ENCODE data around the gene FNDC3B. TPM values are rescaled to one million over a fixed set of nuclear protein-coding genes. Genes with fewer than 3 reads are reported as not detected.
"Not testable (repeated sequence)": the region's sequence is repeated elsewhere in the genome, so short reads cannot be mapped to it uniquely, and the experiment has no call there.

The FNDC3B gene
- total and polyA plus RNA-seq, 2 donors (not counting 1 experiment from before 2014, with no cell fraction given): 1.2 to 9.2 TPM

- no peak overlapping the region for H3K4me3 ChIP-seq (ENCODE audit: control extremely low read depth in 1 of 5, extremely low read depth in 1 of 5, insufficient read depth in 1 of 5, low read depth in 2 of 5, low read length in 4 of 5)
- intact Hi-C loops (cut with micrococcal nuclease): no loop called here
- peaks cover 11% of the 10 kb centered on the region in 2 donors for H3K4me1 ChIP-seq (ENCODE audit: control insufficient read depth in 2 of 2, insufficient read depth in 2 of 2, low read length in 2 of 2)
- peaks cover 12% of the 10 kb centered on the region for H3K27me3 Mint-ChIP-seq
- H3K27ac ChIP-seq (ENCODE audit: low read length in 2 of 2): no peak overlapping the region
- no peaks in the 10 kb centered on the region for H4K20me1 ChIP-seq (ENCODE audit: control insufficient read depth, insufficient read depth, low read length, poor library complexity, severe bottlenecking)
- no peaks in the 10 kb centered on the region for H3K79me2 ChIP-seq (ENCODE audit: control insufficient read depth, insufficient read depth, low read length)
- H3K9ac ChIP-seq (ENCODE audit: low read length): no peak overlapping the region
- TF ChIP-seq EZH2 (IDR thresholded peaks at IDR 0.05; ENCODE audit: borderline replicate concordance, insufficient read depth, low read depth, low read length, poor library complexity, severe bottlenecking): no peak
- no peak for TF ChIP-seq CTCF (IDR thresholded peaks at IDR 0.05)
- no peaks in the 10 kb centered on the region for H3K36me3 ChIP-seq (replicated peaks in 1 of 2; ENCODE audit: control extremely low read depth in 1 of 2, control insufficient read depth in 1 of 2, extremely low read depth in 1 of 2, insufficient read depth in 2 of 2, low read length in 1 of 2)
- H3K4me1 Mint-ChIP-seq: peaks cover 9% of the 10 kb centered on the region
- no peak overlapping the region for H3K27ac Mint-ChIP-seq
- no CpG with 5 or more reads among the region's 6 CpGs for whole genome bisulfite sequencing (ENCODE audit: insufficient coverage)
- peaks cover 0 to 8% (median 6%) of the 10 kb centered on the region in 4 experiments for H3K27me3 ChIP-seq (replicated peaks in 1 of 4; ENCODE audit: control extremely low read depth in 1 of 4, control insufficient read depth in 3 of 4, insufficient read depth in 4 of 4, low read length in 3 of 4)
- H3K4me2 ChIP-seq (replicated peaks; ENCODE audit: low read depth, low read length, poor library complexity, severe bottlenecking): no peak overlapping the region
- H2AFZ ChIP-seq (ENCODE audit: insufficient read depth, low read depth, low read length, poor library complexity, severe bottlenecking): no peak overlapping the region
- POLR2A ChIA-PET: no interaction called here
- CTCF ChIA-PET: interaction anchor here (0.9 to 2.1 kb wide), 4 partner anchors 60 to 291 kb away, joined by 3 to 5 read pairs (median 3); no protein-coding TSS in a partner anchor
- DNase-seq: no peak
- no peak for ATAC-seq (ENCODE audit: low read depth)
- H3K4me3 Mint-ChIP-seq: peak overlapping the region; percentile 44
- H3K9me3 Mint-ChIP-seq (ENCODE audit: insufficient read depth): no peaks in the 10 kb centered on the region
- no peaks in the 10 kb centered on the region for H3K9me3 ChIP-seq (ENCODE audit: control extremely low read depth in 1 of 3, control insufficient read depth in 2 of 3, insufficient read depth in 1 of 3, low read length in 2 of 3)
Measured at GRCh38 chr3:172042136-172042662, 2.8 kb downstream of the FNDC3B start.

- H3K79me2 ChIP-seq (ENCODE audit: control insufficient read depth, insufficient read depth, low read length); H3K4me2 ChIP-seq (replicated peaks; ENCODE audit: low read depth, low read length, poor library complexity, severe bottlenecking); H3K36me3 ChIP-seq (replicated peaks in 1 of 2; ENCODE audit: control extremely low read depth in 1 of 2, control insufficient read depth in 1 of 2, extremely low read depth in 1 of 2, insufficient read depth in 2 of 2, low read length in 1 of 2); POLR2A ChIA-PET; H3K27ac Mint-ChIP-seq; H3K4me1 Mint-ChIP-seq; DNase-seq; ATAC-seq (ENCODE audit: low read depth); H3K9me3 ChIP-seq (ENCODE audit: control extremely low read depth in 1 of 3, control insufficient read depth in 2 of 3, insufficient read depth in 1 of 3, low read length in 2 of 3); H4K20me1 ChIP-seq (ENCODE audit: control insufficient read depth, insufficient read depth, low read length, poor library complexity, severe bottlenecking); H3K4me3 ChIP-seq (ENCODE audit: control extremely low read depth in 1 of 5, extremely low read depth in 1 of 5, insufficient read depth in 1 of 5, low read depth in 2 of 5, low read length in 4 of 5); H3K27me3 Mint-ChIP-seq; H3K27me3 ChIP-seq (replicated peaks in 1 of 4; ENCODE audit: control extremely low read depth in 1 of 4, control insufficient read depth in 3 of 4, insufficient read depth in 4 of 4, low read length in 3 of 4); H3K4me3 Mint-ChIP-seq; H3K9ac ChIP-seq (ENCODE audit: low read length); intact Hi-C loops (cut with micrococcal nuclease); H2AFZ ChIP-seq (ENCODE audit: insufficient read depth, low read depth, low read length, poor library complexity, severe bottlenecking); H3K27ac ChIP-seq (ENCODE audit: low read length in 2 of 2); H3K9me3 Mint-ChIP-seq (ENCODE audit: insufficient read depth): not testable (repeated sequence)
- peaks cover 11% of the 10 kb centered on the region in 2 donors for H3K4me1 ChIP-seq (ENCODE audit: control insufficient read depth in 2 of 2, insufficient read depth in 2 of 2, low read length in 2 of 2)
- 98% methylated on average over 18 of the region's 21 CpGs for WGBS (ENCODE audit: insufficient coverage)
- CTCF ChIA-PET: interaction anchor here (0.9 to 1.2 kb wide), 3 partner anchors 59 to 290 kb away, joined by 3 read pairs; no protein-coding TSS in a partner anchor
Measured at GRCh38 chr3:172042663-172043179, 3.3 kb downstream of the FNDC3B start.

Measured in B cell (primary cell).